NCI-H82 (cell line): Measurements from ENCODE around the gene C1QTNF4.

ENCODE experiments used
- DNase-seq: peaks from one replicate; lab custom pipeline; 2025; lab: John Stamatoyannopoulos, UW

The C1QTNF4 gene

DNA sequence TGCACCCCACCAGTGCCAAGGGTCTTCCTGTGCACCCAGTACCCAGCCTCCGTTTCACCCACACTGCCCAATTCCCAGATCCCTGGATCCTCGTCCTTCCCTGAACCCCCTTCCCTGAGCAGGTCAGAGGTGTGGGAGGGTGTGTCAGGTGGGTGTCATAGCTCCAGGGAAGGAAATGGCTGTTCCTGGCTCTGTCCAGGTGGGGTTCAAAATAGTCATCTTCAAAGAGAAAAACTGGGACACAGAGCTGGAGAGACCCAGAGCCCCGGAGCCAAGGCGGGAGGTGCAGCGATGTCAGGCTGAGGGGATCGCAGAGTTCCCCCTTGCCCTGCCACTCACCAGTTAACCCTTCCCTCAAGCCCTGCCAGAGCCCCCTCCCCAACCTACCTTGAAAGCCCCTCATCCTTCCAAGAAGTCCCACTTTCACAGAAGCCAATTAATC lies 698 bp downstream of the C1QTNF4 start:
- DNase-seq: no peak

DNA sequence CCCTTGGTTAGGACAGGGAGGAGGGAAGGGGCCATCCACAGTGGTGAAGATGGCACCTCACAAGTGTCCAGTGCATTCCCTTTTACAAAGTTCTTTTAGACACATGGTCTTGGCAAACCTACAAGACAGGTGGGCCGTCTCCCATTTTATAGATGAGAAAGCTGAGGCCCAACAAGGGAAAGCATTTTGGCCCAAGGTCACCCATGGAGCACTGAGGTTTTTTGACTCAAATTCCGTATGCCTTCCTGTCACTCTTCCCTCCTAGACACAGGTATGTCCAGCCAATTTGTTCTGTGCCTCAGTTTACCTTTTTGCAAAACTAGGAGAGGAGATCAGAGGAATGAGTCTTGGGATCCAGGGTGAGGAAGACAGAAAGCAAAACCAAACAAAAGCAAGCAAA lies 1.2 kb downstream of the C1QTNF4 start:
- DNase-seq: no peak

DNA sequence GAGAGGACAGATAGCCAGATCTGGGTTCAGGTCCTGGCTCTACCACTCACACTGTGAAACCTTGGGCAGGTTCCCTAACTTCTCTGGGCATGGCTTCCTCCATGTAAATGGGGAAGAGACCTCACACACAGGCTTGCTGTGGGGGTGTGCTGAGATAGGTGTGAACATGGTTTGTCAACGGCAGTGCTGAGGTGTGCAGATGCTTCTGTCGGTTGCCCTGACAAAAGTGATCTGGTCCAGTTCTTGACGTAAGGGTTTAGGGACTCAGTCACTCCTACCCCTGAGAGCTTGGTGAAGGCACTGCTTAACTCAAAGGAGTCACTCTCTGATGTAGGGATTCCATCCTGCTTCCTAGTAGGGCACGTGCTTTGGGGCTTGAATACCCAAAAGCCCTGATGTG lies 2.0 kb downstream of the C1QTNF4 start:
- DNase-seq: no peak

DNA sequence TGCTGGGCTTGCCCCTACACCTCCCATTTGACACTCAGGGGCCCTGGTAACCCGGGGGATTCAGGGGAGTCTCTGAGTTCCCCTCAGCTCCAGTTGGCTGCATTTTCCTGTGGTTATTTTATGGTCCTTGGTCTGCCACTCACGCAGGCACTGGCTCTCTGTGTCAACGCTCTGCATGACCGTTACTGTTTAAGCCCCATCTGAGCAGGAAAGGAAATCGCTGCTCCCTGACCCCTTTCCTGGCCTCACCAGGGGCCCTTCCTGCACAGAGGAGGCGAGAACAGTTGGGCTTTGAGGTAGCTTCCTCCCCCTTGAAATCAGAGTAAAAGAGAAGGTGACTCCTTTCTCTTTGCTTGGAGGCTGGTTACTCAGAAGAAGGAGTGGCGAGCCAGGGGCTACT lies 2.4 kb downstream of the C1QTNF4 start:
- DNase-seq: no peak

DNA sequence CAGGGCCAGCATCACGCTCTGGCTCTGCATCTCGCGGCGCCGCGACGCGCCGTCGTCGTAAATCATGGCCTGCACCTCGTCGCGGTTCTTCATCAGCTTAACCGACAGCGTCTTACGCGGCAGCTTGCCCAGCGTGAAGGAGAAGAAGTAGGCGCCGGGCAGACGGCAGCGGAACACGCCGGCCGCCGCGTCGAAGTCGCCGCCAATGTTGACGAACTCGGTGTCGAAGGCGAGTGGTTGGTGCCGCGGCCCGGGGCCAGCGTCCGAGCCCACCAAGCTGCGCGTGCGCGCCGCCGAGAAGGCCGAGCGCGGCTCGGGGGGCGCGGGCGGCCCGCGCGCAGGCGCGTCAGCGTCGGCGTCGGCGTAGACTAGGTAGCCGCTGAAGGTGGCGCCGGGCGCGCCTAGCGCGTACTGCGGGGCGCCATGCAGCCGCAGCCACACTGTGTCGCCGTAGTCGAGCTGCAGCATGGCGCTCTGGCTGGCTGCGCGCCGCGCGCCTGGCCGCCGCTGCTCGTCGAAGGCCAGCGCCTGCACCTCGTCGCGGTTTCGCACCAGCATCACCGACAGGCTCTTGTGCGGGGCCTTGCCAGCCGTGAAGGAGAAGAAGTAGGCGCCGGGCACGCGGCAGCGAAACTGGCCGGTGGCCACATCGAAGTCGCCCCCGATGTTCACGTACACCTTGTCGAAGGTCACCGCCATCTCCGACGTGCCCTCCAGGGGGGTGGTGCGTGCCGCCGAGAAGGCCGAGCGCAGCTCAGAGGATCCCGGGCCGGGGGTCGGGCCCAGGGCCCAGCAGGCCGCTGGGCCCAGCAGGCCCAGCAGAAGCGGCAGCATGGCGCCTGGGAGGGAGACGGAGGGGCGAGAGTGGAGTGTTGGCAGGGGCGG lies 4.0 kb downstream of the C1QTNF4 start:
- no peak for DNase-seq

DNA sequence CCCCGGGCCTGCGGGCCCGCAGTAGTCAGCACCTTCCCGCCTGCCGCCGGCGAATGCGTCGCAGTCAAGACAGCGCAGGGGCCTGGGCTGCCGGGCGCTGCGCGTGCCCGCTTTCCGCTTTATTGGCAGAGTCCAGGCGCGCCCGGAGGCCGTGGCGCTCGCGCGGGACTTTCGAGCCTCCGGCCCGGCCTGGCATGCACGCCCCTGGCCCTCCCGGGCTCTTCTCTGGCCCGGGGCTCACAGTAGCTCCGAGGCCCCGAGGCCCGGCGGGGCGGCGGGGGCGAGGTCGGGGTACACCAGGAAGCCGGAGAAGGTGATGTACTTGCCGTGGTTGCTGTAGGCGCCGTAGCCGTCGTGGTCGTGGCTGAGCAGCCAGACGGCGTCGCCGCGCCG lies 4.6 kb downstream of the C1QTNF4 start:
- DNase-seq: no peak

DNA sequence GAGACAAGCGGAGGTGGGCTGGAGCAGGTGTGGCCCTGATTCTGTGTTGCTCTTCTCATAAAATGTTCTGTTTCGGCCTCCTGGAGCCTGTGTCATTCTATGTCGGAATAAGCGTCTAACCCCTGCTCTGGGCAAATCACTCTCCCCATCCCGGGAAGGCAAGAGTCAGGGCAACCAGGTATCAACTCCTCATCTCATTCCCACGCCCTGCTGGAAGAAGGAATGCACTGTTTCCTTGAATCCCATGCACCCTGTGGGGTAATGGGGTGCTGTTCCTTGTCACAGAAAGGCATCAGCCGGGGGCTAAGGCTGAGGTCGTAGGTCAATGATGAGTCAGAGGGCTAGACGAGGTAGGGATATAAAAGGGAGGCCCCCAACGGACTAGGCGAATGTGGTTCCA lies 5.1 kb downstream of the C1QTNF4 start:
- no peak for DNase-seq

DNA sequence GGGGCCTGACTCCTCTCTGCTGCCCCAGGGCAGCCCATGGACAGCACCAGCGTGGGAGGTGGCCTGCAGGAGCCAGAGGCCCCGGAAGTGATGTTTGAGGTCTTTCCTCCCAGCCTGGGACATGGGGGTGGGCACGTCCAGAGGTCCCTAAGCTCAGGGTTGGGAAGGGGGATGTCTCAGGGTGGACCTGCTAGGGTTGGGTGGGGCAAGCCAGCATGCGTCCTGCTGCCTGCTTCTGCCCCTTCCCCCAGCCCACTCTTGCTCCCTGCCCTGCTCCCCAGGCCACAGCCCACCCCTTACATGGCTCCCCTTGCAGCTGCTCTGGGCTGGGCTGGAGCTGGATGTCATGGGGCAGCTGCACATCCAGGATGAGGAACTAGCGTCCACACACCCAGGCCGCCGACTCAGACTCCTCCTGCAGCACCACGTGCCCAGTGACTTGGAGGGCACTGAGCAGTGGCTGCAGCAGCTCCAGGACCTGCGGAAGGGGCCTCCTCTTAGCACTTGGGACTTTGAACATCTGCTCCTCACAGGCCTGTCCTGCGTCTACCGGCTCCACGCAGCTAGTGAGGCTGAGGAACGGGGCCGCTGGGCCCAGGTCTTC lies 6.4 kb downstream of the C1QTNF4 start:
- no peak for DNase-seq

DNA sequence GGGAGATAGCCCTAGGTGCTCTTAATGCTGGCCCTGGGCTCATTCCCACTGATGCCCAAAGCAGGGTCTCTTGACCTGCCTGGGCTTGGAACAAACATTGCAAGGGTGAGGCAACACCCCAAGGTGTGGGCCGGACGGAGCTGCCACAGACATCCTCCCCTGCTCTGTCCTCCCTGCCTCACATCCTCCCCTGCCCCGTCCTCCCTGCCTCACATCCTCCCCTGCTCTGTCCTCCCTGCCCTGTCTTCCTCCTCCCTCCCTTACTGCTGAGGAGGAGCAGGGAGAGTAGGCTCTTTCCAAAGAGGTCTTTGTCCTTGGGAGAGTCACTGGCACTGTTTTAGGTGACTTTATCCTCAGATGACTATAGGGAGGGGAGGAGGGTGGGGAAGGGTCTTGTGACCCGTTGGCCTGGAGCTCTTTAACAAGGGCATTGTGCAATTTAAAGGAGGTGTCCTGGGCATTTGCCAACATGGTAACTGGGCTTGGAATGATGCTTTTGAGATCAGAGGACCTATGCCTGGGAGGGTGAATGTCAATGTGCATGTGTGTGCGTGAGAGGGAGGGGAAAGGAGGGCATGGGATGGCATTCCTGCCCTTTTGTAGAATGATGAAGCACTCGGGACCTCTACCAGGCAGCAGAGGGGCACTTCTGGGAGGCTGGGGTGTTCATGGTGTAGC lies 7.0 kb downstream of the C1QTNF4 start:
- DNase-seq: no peak

DNA sequence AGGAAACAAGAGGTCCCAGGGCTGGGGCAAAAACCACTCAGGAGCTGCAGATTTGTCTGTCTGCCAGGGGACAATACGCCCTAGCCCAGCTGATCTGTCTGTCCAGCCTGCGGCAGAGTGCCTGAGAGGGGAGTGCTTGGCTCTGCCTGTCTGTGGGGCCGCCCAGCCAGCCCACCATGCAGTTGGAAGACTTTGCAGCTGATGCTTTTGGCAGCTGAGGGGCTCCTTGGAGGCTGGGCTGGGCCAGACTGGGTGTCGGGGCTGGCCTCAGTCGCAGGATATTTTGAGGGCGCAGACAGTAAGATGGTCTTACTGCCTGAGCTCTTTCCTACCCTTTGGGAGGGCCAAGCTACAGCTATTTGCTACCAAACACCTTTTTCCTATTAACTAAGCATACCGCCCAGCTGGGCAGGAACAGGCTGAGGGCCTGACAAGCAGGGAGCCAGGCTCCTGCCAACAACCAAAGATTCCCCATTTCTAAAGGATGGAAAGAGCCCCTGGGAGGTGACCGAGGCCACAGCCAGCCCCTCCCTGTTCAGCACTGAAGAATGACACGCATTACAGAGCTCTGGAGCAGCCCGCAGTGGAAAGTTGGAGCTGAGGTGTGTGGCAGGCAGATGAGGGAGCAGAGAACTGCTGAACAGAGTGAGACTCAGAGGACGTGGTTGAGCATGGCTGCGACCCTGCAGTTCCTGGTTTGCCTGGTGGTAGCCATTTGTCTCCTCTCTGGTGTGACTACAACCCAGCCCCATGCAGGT lies 7.9 kb downstream of the C1QTNF4 start, which contains the start of gene FAM180B:
FAM180B (plus strand) TSS at position 581 of the 758 bp plus-strand sequence; CDS start at position 672, 91 bp downstream.
- DNase-seq: no peak

DNA sequence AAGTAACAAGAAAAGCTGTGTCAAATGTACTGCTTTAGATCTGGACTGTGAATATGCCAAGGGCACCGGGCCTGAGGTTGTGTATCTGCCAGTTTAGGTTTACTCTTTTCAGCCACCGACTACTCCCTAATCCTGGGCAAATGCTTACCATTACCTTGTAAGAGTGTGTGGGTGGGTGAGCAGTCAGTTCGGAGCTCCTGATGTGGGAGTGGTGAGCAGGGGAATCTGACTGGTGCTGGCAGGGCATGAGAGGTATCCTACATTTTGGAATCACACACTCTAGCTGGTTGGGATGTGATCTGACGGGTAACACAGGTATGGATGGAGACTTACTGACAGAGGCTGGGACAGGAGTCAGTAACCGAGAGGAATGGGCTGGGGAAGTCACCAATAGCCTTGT lies 10.4 kb downstream of the C1QTNF4 start:
- no peak for DNase-seq

DNA sequence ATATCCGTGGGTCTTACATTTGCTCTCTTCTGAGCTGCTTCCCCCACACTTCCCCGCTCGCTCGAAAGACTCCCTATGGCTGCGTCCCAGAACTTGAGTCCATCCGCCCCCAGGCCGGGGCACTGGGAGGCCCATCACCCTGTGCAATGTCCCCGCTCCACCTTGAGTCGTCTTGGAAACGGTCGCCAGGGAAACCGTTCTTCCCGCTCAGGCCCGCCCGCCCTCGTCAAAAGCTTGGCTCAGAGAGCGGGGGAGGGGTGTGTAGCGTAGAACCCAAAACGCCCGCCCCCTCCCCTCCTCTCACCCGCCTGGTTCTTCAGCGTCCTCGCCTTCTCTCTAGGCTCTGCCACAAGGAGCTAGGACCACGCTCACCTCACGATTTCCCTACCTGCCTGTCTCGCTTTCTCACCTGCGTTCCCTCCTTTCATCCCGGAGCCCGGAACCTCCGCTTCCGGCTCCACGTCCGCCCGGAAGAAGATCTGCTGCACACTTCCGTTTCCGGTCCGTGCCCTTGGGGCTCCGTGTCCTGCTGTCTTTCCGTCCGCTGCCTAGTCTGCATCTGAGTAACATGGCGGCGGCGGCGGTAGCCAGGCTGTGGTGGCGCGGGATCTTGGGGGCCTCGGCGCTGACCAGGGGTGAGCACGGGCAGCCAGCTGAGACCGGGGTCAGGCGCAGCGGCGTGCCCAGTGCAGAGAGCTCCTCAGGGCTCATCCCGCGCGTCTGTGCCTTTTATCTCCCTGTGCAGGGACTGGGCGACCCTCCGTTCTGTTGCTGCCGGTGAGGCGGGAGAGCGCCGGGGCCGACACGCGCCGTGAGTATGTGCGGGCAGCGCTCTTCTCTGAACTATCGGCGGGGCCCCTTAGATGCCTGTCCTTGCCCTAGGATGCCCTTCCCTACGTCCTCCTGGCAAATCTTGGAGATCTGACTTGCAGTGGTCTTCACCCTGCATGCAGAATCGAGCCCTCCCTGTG lies 15.4 kb downstream of the C1QTNF4 start, which contains the start of the genes KBTBD4 and NDUFS3:
KBTBD4 (minus strand) TSS at position 447 of the 971 bp plus-strand sequence; CDS start at position 428, 19 bp downstream.
NDUFS3 (plus strand) TSS at position 551 of the 971 bp plus-strand sequence; CDS start at position 569, 18 bp downstream.
- peak; percentile 93 for DNase-seq

DNA sequence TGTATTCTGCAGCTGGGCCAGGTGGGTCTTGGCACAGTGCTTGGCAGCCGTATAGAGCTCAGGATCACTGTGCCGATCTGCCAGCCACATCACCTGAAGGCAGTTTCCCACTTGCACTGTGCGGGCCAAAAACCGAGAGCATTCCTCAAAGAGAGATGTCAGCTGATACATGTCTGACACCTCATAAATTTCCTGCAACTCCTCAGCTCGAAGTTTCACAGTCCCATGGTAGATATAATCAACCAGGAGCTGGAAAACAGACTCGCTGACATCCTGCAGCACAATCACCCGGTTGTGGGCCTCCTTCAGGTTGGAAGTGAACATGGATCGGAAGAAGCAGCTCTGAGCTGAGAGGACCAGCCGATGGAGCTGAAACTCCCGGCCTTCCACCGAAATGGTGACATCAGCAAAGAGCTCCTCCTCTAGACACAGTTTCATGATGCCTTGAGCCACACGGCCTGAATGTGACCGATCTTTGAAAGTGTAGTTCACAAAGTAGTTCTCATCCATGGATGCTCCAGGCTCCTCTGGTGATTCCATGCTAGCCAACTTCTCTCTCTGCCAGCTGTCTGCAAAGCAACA lies 16.7 kb downstream of the C1QTNF4 start:
- DNase-seq: no peak

DNA sequence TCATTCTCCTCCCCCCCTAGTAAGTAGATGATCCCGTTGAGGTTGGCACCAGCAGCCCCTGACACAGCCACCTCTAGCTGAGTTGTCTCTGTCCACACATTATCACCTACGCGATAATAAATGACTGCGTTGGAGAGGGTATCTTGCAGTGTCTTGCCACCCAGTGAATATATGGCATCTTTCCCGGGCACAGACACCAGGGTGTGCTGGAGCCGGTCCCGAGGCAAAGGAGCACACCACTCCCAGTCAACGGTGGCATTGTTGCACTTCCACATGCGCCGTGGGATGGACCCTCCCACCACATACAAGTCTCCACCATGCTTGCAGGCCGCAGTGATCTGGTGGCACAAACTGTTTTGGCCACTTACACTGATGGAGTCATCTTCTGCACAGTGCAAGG lies 20.9 kb downstream of the C1QTNF4 start:
- no peak for DNase-seq

DNA sequence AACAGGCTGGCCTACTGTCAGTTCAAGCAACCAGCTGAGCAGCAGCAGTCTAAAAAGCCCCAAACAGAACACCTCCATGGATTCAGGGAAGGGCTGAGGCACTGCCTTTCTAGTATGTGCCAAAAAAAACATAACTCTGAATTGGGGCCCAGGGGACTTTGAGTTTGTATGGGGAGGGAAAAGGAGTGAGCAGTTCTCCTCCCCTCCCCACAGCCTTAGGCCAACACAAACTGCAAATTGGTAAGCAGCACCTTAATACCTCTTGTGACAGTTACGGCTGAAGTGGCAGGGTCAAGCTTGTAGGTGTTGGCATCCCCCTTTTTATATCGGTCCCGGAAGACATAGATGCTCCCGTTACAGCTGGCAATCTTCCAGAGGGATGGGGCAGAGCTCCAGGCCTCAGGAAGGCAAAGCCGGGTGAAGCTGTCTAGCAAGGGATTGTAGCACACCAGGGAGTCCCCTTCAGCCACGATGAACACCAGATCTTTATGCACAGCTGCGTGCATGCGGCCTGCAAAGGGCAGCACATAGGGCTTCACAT lies 21.4 kb downstream of the C1QTNF4 start:
- DNase-seq: no peak

DNA sequence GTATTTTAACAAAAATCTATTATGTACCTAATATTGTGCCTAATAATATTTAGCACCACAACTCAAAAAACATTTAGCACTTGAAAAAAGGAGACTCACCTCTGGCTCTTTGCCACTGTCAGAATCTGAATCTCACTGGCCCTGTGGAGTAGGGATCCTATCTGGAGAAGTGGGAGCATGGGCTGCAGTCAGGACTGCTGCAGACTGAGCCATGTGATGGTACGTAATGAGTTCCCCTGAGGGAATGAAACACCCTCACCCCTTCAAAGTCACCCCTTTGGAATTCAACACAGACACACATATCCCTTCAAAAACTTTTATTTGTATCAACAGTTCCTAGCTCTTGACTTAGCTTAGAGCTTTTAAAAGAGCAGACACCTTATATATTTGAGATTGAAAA lies 22.3 kb downstream of the C1QTNF4 start:
- DNase-seq: no peak

DNA sequence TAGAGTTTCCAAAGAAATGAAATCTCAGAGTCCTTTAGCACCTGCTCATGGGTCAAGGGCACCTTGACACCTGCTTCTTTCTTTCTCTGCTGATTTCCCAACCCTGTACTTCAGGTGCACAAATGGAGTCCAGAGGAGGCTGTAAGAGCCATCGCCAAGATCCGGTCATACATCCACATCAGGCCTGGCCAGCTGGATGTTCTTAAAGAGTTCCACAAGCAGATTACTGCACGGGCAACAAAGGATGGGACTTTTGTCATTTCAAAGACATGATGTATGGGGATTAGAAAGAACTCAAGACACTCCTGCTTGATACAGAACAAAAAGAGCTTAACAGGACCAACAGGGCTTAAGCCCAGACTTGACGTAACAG lies 22.9 kb downstream of the C1QTNF4 start:
- peak; percentile 77 for DNase-seq

DNA sequence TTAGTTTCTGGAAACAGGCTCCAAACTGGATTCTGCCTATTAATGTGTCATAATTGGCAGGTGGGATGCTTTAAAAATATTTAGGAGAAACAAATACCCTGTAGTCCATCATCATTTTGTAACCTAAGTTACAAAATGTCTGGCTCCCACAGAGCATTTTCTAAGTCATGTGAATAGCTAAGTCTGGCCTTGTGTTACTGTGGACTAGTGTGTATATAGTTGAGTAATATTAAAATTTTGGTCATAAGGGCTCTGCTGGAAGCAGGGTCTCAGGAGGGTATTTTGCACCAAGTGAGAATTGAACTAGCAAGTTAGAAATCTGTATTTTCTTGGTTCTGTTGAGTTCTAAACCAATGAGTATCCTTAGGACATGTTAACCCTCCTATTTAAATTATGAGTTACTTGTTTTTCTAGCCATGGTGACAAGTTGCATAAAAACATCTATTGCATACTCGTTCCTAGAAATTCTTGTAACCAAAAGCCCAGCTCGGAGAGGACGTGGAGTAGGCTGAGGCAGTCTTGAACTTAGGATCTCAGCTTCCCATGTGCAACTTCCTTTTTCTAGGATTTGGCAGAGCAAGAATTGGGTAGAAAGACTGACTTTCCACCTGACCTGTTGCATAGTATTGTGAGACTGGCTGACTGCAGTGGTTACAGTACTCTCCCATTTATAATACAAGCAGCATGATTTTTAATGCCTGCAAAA lies 23.4 kb downstream of the C1QTNF4 start:
- DNase-seq: no peak

DNA sequence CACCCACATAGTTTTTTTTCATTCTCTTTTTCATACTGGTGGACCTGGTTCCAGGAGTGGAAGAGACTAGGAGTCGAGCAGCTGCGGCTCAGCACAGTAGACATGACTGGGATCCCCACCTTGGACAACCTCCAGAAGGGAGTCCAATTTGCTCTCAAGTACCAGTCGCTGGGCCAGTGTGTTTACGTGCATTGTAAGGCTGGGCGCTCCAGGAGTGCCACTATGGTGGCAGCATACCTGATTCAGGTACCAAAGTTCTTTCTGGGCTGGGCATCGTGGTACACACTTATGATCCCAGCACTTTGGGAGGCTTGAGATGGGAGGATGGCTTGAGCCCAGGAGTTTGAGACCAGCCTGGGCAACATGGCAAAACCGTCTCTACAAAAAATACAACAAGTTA lies 24.6 kb downstream of the C1QTNF4 start:
- no peak for DNase-seq
